Pancreas (tissue), 10 donors: ENCODE data around the gene LRMDA. TPM values are rescaled to one million over a fixed set of nuclear protein-coding genes. Genes with fewer than 3 reads are reported as not detected.

Source experiments
- ATAC-seq, 4 donors: fragments of 200-7000 bp; cut with Tn5 transposase; one replicate each; pipeline versions ENCODE4 v1.8.0 to v1.9.1; 2020; ENCODE audit warnings: mild to moderate bottlenecking in 4 of 4, moderate library complexity in 4 of 4
- DNase-seq, 6 donors: peaks; one replicate each; pipeline ENCODE4 v3.0.0-alpha.2; 2020
- FAIRE-seq: peaks from 2 replicates; lab custom pipeline; 2012; peaks lifted over from hg19 to GRCh38; lab: Jason Lieb, UNC
- H3K27ac ChIP-seq, 4 donors: fragments of 200-600 bp; sonication (generic); 1 replicate in 3 of 4; 2 replicates in 1 of 4; pipeline versions ENCODE4 v1.5.0 to v1.8.0; 2020
- H3K27me3 ChIP-seq, 4 donors: fragments of 200-600 bp; one replicate each; pipeline ENCODE4 v1.8.0; 2021
- H3K36me3 ChIP-seq, 3 donors: fragments of 200-600 bp; sonication (generic) in 1 of 3; one replicate each; pipeline versions ENCODE4 v1.5.0 to v1.8.0; 2020 to 2021
- H3K4me1 ChIP-seq, 3 donors: fragments of 200-600 bp; one replicate each; pipeline ENCODE4 v1.8.0; 2021
- H3K4me3 ChIP-seq, 4 donors: fragments of 200-600 bp; sonication (generic) in 2 of 4; one replicate each; pipeline versions ENCODE4 v1.5.0 to v1.8.0; 2020 to 2021
- H3K9me3 ChIP-seq, 4 donors: fragments of 200-600 bp; one replicate each; pipeline ENCODE4 v1.8.0; 2021
- WGBS, 2 donors: extraction: QIAGEN DNeasy Blood & Tissue Kit; methylation state at CpG; one replicate each; pipeline ENCODE4 v1.1.7; 2013; 5-methylcytosine and 5-hydroxymethylcytosine counted together
- intact Hi-C, 3 donors: fragments of 100-400 bp; cut with DNase I; formaldehyde crosslinking; loops; one replicate each; pipeline versions ENCODE4 v1.11.1 to v1.14.2; 2022
- polyA plus RNA-seq, 2 donors: library from polyadenylated mRNA; stranded (reverse); fragments of 200-250 nt; gene quantifications; one replicate each; pipeline ENCODE4 v1.2.3, GENCODE V29; 2013
- total RNA-seq, 6 donors: library from RNA; stranded (reverse); fragmentation: NEBNext Ultra II Directional in 4 of 6; extraction: Animal tissue kit (Norgen Biotek cat#: 25700) in 4 of 6; gene quantifications; one replicate each; pipeline versions ENCODE4 v1.2.1 to v1.2.4, GENCODE V29; 2021 to 2023
- TF ChIP-seq, protein P1 (sequence below), 4 donors: fragments of 200-600 bp; sonication (generic) in 3 of 4; IDR thresholded peaks; one replicate each; pipeline versions ENCODE4 v1.5.0 to v1.8.0; 2021; ENCODE audit warnings: antibody characterized with exemption in 4 of 4
- donor health status: healthy with polysubstance abuse.
- donor health status: DM: no; HTN: no; CAD: no; lungs with moderate emphysema.
- donor health status: DM: no; HTN: no; CAD: no.
- donor health status: control.
- donor health status: control.
- donor health status: Bipolar disorder and iron deficiency.
- donor health status: DM: yes; HTN: yes; CAD: no.
- donor health status: DM: no; HTN: no; CAD: no.
- donor health status: DM: no; HTN: no; CAD: no.
- donor health status: DM: yes; HTN: yes; CAD: no.

LRMDA gene
- total and polyA plus RNA-seq, 8 donors, result 4.6 to 21.2 (median 13.4) TPM

DNA sequence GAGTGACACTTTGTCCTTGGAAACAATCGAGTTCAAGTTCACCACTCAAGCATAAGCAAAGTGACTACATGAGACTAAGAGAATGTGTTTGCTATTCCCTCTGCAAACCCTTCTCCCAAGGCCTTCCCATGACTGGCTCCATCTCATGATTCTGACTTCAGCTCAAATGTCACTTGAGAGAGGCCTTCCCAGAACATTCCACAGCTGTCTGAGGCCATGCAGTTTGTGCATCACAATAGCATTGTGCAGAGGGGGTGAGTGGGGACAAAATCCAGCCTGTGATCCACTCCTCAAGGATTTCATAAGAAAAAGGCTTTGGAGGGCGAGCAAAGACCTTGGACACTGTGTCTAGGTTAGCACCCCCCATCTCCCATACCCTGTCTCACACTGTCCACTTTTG lies 6.9 kb upstream of the LRMDA start:
- FAIRE-seq (no peak), DNase-seq (no peak), ATAC-seq (peak in 1 of 4 donors; percentile 4)
- Histone ChIP-seq H3K4me1 (peaks cover 3 to 25% (median 21%) of the 10 kb centered on the region in 3 donors), H3K27me3 (no peaks in the 10 kb centered on the region), H3K27ac (no peak overlapping the region), H3K4me3 (no peak overlapping the region), H3K36me3 (no peaks in the 10 kb centered on the region), H3K9me3 (no peaks in the 10 kb centered on the region)
- intact Hi-C loops, result no loop called here
- 61 to 68% methylated on average over 2 of the region's 2 CpGs for WGBS, 2 donors
- TF ChIP-seq, protein P1, sequence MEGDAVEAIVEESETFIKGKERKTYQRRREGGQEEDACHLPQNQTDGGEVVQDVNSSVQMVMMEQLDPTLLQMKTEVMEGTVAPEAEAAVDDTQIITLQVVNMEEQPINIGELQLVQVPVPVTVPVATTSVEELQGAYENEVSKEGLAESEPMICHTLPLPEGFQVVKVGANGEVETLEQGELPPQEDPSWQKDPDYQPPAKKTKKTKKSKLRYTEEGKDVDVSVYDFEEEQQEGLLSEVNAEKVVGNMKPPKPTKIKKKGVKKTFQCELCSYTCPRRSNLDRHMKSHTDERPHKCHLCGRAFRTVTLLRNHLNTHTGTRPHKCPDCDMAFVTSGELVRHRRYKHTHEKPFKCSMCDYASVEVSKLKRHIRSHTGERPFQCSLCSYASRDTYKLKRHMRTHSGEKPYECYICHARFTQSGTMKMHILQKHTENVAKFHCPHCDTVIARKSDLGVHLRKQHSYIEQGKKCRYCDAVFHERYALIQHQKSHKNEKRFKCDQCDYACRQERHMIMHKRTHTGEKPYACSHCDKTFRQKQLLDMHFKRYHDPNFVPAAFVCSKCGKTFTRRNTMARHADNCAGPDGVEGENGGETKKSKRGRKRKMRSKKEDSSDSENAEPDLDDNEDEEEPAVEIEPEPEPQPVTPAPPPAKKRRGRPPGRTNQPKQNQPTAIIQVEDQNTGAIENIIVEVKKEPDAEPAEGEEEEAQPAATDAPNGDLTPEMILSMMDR (IDR thresholded peaks at IDR 0.05), result no peak

DNA sequence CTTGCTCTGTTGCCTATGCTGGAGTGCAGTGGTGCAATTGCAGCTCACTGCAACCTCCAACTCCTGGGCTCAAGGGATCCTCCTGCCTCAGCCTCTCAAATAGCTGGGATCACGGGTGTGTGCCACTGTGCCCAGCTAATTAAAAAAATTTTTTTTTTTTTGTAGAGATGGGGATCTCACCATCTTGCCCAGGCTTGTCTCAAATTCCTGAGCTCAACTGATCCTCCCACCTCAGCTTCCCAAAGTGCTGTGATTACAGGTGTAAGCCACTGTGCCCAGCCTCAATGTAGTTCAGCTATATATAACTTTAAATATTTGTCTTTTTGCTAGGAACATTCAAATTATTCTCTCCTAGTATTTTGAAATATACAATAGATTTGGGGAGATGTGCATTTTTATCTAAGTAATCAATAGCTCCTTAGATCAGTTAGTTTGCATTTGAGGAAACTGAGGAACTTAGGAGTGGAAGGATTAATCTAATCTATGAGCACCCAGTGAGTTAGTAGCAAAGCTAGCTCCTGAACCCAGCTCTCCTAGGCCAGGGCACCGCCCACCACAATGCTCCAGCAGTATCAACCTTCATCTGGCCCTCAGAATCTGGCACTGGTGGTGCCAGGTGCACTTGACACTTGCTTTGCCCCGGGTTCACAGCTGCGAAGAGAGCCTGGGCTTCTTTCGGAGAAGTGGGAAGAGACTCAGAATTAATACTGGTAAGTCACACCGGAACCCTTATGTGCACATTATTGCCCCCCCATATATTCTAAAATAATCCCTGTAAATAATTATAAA lies 5.9 kb upstream of the LRMDA start:
- TF ChIP-seq, protein P1 (IDR thresholded peaks at IDR 0.05), result no peak
- no peak overlapping the region for H3K27ac ChIP-seq
- H3K4me3 ChIP-seq, result no peak overlapping the region
- DNase-seq (peak; percentile 68 to 86 (median 74)), ATAC-seq (peak; percentile 69 to 86 (median 78)), FAIRE-seq (no peak)
- WGBS, 2 donors, result 50 to 54% methylated on average over 6 of the region's 6 CpGs
- H3K27me3 ChIP-seq, result no peaks in the 10 kb centered on the region
- no peaks in the 10 kb centered on the region for H3K9me3 ChIP-seq
- peaks cover 9 to 33% (median 30%) of the 10 kb centered on the region in 3 donors for H3K4me1 ChIP-seq
- no peaks in the 10 kb centered on the region for H3K36me3 ChIP-seq
- intact Hi-C loops, result no loop called here

DNA sequence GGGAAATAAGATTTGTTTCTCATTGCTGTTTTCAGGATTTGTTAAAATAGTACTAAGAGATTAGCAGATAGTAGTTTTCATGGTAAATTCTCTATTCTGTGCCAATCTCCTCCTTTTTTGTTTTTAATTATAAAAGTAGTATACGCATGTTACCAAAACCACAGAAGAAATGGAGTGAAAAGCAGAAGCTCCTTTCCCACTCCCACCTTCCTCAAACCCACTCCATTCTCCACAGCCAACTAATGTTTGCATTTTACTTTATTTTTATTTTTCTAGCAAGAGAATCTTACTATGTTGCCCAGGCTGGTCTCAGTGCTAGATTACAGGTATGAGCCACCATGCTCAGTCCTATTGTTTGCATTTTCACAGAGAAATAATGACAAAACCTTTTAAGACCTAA lies 4.5 kb upstream of the LRMDA start:
- FAIRE-seq (no peak), ATAC-seq (no peak), DNase-seq (no peak)
- H3K9me3 ChIP-seq, result no peaks in the 10 kb centered on the region
- H3K36me3 ChIP-seq, result no peaks in the 10 kb centered on the region
- H3K4me3 ChIP-seq, result no peak overlapping the region
- no peak overlapping the region for H3K27ac ChIP-seq
- TF ChIP-seq, protein P1 (IDR thresholded peaks at IDR 0.05), result no peak
- intact Hi-C loops, result no loop called here
- H3K27me3 ChIP-seq, result no peaks in the 10 kb centered on the region
- 98 to 100% methylated on average over 1 of the region's 1 CpG for WGBS, 2 donors
- peaks cover 9 to 37% (median 34%) of the 10 kb centered on the region in 3 donors for H3K4me1 ChIP-seq

DNA sequence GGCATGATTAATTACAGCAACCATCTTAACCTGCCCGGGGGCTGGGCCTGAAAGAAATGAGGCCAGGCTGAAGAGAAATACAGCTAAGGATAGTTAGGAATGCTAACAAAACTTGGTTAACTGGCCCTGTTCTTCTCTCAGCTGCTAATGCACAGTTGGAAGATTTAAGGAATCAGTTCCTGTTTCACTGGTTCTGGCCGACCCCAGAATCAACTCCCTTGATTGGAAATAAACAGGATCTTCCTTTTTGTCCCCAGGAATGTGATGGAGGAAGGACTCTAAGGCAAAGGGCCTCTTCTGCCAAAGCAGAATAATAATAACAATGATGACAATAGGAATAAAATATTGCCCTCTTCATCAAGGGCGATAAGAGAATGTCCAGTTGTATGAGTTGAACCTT lies 3.5 kb upstream of the LRMDA start:
- H3K9me3 ChIP-seq, result no peaks in the 10 kb centered on the region
- WGBS, 2 donors, result 77 to 86% methylated on average over 3 of the region's 3 CpGs
- no peaks in the 10 kb centered on the region for H3K27me3 ChIP-seq
- no peak overlapping the region for H3K4me3 ChIP-seq
- peak overlapping the region in 1 of 4 donors; percentile 88 for H3K27ac ChIP-seq
- FAIRE-seq (no peak), DNase-seq (no peak), ATAC-seq (no peak)
- no peaks in the 10 kb centered on the region for H3K36me3 ChIP-seq
- peaks cover 9 to 45% (median 34%) of the 10 kb centered on the region in 3 donors for H3K4me1 ChIP-seq
- intact Hi-C loops, result no loop called here
- TF ChIP-seq, protein P1 (IDR thresholded peaks at IDR 0.05), result no peak
